ENCODE results near the gene NPTN.

GRCh38 chr15:73596174-73596573 is 37.0 kb downstream of the NPTN start:
- no peak for TF ChIP-seq POLR2A (IDR thresholded peaks at IDR 0.05)
- TF ChIP-seq, protein P1, sequence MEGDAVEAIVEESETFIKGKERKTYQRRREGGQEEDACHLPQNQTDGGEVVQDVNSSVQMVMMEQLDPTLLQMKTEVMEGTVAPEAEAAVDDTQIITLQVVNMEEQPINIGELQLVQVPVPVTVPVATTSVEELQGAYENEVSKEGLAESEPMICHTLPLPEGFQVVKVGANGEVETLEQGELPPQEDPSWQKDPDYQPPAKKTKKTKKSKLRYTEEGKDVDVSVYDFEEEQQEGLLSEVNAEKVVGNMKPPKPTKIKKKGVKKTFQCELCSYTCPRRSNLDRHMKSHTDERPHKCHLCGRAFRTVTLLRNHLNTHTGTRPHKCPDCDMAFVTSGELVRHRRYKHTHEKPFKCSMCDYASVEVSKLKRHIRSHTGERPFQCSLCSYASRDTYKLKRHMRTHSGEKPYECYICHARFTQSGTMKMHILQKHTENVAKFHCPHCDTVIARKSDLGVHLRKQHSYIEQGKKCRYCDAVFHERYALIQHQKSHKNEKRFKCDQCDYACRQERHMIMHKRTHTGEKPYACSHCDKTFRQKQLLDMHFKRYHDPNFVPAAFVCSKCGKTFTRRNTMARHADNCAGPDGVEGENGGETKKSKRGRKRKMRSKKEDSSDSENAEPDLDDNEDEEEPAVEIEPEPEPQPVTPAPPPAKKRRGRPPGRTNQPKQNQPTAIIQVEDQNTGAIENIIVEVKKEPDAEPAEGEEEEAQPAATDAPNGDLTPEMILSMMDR (IDR thresholded peaks at IDR 0.05), result no peak

Data from adrenal gland (tissue), 5 donors.